GM18858 (cell line): Measurements from ENCODE around the gene MAGEA12.
A peak's percentile ranks its signal among the peaks of the same experiment; 100 is the strongest.
"Not testable (repeated sequence)": the region's sequence is repeated elsewhere in the genome, so short reads cannot be mapped to it uniquely, and the experiment has no call there.

Source experiments
- ATAC-seq: cut with Tn5 transposase; IDR thresholded peaks from one replicate; pipeline ENCODE4 v1.9.1; 2021; ENCODE audit not compliant: unreplicated experiment

MAGEA12 gene

DNA sequence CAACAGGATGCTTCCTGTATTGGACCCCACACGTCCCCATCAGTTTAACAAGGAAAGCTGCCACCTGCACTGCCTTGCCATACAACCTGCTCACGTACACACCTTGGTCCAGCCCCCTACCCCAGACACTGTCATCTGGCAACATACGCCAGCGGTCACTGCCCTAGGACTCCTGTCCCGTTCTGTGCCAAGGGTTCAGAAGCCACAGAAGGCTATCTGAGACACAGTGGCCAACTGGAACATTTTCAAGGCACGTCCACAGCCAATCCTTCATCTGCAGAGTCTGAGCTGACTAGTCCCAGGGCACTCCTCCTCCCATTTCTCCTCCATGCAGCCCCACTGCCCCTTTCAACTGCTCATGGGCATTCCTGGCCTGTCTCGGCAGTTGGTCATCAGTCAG, 28.0 kb downstream of the MAGEA12 start:
- ATAC-seq = not testable (repeated sequence)

DNA sequence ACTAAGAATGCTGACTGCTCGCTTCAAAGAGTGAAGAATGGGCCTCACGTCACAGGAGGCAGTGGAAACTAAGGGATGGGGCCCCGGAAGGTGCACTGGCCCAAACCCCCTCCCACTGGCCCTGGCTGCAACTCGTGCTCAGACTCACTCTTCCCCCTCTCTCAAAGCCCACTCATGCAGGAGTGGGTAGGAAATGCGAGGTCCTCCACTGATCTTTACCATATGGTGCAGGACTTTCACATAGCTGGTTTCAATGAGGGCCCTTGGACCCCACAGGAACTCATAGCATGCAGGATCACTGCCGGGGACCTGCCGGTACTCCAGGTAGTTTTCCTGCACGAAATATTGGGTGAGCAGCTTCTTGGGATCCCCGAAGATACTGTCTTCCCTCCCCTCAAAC, 33.0 kb downstream of the MAGEA12 start:
- not testable (repeated sequence) for ATAC-seq

DNA sequence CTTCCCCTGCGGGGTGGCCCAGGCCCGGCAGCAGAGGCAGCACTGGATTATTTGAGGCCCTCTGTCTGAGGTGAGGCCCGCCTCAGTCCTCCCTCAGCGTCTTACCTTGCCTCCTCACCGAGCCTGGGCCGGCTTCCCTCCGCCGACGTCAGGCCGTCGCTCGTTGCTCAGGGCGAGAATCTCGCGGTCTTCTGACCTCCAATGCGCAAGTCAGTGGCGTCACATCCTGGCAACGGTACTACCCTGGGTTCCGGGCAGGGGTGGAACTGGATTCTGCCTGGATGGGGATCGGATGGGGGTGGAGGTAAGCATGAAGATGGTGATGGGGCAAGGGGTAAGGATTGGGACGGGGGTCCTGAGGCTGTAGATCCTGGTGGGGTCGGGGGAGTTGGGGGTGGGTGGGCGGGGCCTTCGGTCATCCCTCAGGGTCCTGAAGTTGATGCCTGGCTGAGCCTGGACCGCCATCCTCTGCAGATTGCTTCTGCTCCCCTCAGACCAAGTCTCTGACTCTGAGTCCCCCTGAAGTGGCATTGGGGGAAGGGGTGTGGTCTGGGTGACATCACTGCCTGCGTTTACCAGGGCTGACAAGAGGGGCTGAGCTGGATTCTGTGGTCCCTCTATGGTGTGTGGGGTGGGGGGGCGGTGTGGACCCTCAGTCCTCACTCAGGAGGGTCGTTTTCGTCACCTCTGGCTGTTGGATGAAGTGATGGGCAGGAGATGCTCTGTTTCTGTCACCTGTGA, 36.2 kb downstream of the MAGEA12 start, which contains the start of gene MAGEA6:
Gene MAGEA6, minus strand, starts transcription at position 141 of the 741 bp plus-strand sequence. CDS start 2,039 bp downstream, outside the sequence.
- not testable (repeated sequence) for ATAC-seq

DNA sequence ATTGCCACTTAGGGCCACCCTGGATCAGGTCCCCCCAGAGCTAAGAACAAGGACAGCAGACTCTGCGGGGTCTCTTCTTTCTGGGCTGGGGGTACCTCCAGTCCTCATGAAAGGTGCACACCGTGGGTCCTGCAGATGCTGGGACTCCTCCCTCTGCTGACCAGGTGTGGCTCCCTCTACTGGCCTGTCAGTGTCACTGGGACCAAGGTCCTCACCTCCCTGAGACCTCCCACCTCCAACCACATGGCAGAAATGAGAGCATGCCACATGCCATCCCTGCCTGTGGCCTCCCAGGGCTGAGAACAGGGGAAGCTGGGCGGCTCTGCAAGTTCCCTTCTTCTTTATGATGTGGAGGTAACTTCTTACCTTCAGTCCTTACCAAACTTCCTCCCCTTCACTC, 53.5 kb downstream of the MAGEA12 start:
- peak; percentile 81 for ATAC-seq
